ENCODE measurements around the gene ELK3.
A peak's percentile ranks its signal among the peaks of the same experiment; 100 is the strongest.

The ELK3 gene

GRCh38 chr12:96189781-96190180 is 4.4 kb upstream of the ELK3 start:
- DNase-seq (ENCODE audit: low read depth): no peak

GRCh38 chr12:96190413-96191108 is 3.6 kb upstream of the ELK3 start:
- DNase-seq (ENCODE audit: low read depth): no peak

DNA sequence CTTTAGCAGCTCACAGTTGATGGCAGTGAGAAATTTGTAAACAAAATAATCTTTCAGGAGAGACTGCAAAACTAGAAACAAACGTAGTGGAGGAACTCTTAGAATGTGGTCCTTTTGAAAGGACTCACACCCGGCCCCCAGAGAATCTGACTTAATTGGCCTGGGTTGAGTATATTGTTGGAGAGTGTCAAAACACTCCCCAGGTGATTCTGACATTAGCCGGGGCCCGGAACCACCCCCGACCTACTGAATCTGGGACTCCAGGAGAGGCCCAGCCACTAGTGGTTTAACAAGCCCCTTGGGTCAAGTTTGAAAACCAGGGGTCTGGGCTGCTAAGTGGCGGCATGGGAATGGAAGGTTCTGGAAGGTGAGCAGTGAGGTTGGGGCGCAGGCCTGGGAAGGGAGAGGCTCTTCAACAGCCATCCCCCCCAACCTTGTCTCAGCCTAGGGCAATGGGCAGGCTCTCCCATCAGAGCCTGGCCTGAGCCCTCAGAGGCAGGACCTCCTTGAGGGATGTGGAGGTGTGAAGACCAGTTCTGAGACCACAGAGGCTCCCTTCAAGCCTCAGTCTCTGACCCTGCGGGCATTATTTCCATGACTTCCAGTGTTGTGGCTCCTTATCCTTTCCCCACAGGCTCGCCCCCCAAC is 1.1 kb upstream of the ELK3 start:
- DNase-seq (ENCODE audit: low read depth): no peak

DNA sequence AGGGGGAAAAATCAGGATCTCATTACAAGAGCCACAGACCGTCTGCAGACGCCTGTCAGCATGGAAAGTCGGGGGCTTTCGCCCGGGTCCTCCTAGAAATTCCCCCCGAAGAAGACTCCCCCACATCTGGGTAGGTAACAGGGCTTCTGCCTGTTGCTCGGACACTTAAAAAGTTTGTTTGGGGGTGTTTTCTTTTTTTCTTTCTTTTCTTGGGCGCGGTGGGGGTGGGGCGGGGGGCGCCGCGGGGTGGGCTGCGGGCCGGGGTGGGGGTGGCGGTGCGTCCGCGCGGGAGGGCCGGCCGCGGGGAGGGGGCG is 358 bp downstream of the ELK3 start:
- no peak for DNase-seq (ENCODE audit: low read depth)

DNA sequence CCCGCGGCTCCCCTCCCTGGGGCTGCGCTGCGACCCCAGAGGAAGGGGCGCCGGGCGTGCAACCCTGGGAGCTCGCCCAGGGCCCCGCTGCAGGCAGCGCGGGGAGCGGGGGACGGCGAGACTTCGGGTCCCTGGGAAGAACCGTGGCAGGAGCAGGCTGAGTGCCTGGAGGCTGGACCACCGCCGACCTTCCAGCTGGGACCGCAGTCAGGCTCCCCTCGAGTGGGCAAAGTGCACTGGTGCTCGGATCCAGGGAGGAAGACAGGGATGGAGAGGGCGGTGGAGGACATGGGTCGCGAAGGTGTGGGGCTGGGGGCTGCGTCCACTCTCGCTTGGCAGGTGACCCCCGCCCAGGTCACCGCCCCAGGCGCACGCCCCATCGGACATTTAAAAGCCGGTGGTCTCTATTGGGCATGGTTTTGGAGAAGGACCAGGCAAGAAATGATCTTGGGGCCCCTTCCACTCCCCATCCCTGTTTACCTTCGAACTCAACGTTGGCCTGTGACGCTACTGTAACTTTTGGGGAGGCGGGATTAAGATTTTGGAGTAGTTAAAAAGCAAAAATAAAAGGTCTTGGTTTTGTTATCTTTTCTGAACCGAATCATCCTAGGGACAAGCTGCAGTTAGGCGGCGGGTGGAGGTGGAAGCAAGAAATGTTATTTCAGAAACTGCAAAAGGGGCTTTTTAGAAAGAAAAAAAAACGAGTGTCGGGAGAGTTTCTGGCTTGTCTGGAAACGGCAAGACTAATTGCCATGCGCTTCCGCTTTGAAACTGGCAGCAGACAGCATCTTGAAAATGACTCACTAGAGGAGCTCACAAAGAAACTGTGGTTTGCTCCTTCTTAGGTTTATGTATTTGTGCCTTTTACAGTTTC is 1.0 kb downstream of the ELK3 start:
- DNase-seq (ENCODE audit: low read depth): peak; percentile 17

GRCh38 chr12:96195845-96196451 is 1.8 kb downstream of the ELK3 start:
- no peak for DNase-seq (ENCODE audit: low read depth)

- no peak for DNase-seq (ENCODE audit: low read depth)
These were observed 2.6 kb downstream of the ELK3 start for GRCh38 chr12:96196781-96197180.

DNA sequence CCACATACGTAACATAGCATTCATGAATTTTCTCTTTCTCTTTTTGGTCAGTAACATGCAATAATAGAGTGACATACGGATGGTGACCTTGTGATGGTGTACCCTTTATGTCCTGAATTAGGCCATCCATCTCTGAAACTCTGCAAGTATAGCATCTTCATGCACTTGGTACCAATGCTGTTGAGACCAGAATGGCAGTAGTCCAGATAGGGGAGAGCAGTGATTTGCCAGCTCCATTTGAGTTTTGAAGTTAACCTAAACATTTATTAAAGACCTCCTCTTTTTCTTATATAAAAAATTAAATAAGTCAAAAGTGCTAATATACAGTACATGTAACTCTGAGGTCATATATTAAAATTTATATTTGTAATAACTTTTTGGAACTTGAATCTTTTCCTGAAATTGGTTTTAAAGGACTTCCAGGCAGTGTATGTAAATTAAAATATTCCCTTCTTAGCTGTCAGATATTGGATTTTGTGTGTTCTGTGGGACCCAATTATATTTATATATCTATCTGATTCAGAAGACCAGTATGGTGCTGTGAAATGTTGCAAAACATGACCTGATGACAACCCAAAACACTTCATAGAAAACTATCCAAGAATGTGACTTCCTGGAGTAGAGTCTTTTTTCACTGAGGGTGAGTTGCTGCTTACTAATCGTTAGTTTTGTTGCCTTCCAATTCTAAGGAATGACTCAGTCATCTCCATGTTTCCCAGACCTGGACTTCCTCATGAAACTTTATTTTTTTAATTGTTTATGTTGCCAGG is 3.5 kb downstream of the ELK3 start:
- DNase-seq (ENCODE audit: low read depth): no peak

DNA sequence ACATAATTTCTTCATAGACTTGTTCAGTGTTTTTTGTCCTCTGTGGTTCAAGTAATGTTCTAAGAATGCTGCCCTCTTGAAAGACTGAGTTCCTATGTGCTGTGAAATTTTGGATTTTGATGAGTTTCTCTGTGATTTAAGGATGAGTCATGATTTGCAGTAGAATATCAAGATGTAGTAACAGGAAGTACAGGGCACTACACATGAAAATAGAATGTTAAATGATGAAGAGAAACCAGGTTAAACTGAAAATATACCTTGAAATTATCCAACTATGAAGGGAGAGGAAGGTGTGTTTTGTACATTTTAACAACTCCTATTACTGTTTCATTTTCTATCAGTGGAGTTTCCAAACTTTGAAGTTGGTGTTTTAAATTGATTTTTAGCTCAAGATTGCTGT is 4.8 kb downstream of the ELK3 start:
- no peak for DNase-seq (ENCODE audit: low read depth)

DNA sequence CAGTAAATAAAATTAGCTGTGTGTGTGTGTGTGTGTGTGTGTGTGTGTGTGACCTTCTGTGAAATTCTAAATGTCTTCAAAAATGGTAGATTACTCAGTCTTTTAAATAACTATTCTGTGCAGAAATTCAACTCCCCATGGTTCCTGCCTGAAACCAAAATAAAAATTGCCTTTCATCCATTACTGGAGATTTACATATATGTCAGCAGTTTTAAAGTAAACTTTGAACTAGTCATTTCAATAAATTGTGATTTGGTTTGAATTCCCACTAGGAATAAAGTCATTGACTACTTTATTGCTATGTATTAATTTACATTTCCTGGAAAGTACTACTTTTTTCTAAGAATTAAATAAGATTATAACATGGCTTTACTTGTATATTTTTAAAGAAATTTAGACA is 5.3 kb downstream of the ELK3 start:
- no peak for DNase-seq (ENCODE audit: low read depth)

- no peak for DNase-seq (ENCODE audit: low read depth)
These were observed 7.4 kb downstream of the ELK3 start for GRCh38 chr12:96201272-96202227.

DNA sequence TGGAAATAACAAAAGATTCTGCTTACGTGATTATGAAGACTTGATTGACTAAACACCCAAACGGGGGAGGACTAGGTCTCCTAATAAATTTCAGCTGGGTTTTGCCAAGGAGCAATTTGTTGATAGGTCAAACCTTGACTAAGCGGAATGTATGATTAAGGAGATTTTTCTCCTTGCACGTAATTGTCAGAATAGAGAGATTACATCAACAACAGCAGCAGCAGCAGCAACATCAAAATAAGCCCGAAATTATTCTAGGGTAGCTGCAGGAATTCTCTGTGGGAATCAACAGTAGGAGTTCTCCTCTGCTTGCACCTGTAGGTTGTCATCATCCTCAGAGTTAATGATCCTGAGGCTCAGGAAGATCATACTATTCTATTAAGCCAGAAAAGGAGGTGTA is 10.2 kb downstream of the ELK3 start:
- DNase-seq (ENCODE audit: low read depth): no peak

- DNase-seq (ENCODE audit: low read depth): no peak
These were observed 11.7 kb downstream of the ELK3 start for GRCh38 chr12:96205908-96206307.

GRCh38 chr12:96206936-96207662 is 12.9 kb downstream of the ELK3 start:
- DNase-seq (ENCODE audit: low read depth): no peak

GRCh38 chr12:96208346-96208745 is 14.2 kb downstream of the ELK3 start:
- no peak for DNase-seq (ENCODE audit: low read depth)

DNA sequence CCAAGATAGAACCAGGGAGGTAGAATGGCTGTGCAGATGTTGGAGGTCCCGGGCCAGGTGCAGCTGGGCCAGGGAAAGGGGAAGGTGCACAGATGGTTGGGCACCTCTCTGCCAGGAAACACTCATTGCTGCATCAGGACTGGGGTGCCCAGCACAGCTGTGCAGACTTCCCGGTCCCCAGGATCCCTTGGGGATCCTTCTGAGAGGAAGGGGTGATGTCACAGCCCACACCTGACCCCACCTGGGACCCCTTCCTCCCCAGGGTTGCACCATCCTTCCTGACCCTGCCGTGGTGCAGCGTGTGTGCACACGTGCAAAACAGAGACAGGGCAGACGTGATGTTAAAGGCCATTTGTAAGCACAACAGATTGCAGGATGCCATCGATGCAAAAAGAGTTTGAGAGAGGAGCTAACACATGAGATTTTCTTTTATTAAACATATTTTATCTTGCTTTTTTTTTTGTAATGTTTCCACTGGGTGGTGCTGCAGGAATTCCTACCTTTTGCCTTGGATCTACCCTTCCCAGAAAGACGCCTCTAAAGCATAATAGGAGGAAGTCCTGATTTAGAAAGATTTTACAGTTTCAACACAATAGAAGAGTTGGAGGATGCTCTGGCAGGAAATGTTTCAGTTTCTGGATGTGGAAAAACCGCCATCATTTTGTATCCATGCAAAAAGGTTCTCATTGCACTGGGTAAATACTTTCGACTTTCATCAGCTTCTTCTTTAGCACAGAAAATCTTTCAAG is 14.8 kb downstream of the ELK3 start:
- DNase-seq (ENCODE audit: low read depth): no peak

- DNase-seq (ENCODE audit: low read depth): no peak
These were observed 16.3 kb downstream of the ELK3 start for GRCh38 chr12:96210376-96211055.

- no peak for DNase-seq (ENCODE audit: low read depth)
These were observed 17.8 kb downstream of the ELK3 start for GRCh38 chr12:96211988-96212387.
